Esophagus muscularis mucosa (tissue), 4 donors: ENCODE results near the gene OR11A1. TPM values are rescaled to one million over a fixed set of nuclear protein-coding genes. Genes with fewer than 3 reads are reported as not detected.

Source experiments
- total RNA-seq, 4 donors: library from RNA; depleted of rRNA; stranded (reverse); fragments of >200 nt; gene quantifications; one replicate each; pipeline versions ENCODE4 v1.1.0 to v1.2.1, GENCODE V29; 2016

Gene OR11A1
- total RNA-seq, 4 donors from 2014 or later: not detected

Other genes with a start within 250 kb of the OR11A1 start
- not detected for gene OR14J1, start 155.4 kb downstream of the OR11A1 start, total RNA-seq
- not detected for gene OR5V1, start 88.2 kb downstream of the OR11A1 start, total RNA-seq
- not detected for gene OR12D3, start 81.8 kb downstream of the OR11A1 start, total RNA-seq
- not detected for gene OR12D2, start 61.4 kb downstream of the OR11A1 start, total RNA-seq
- not detected for gene OR12D1, start 42.1 kb downstream of the OR11A1 start, total RNA-seq
- gene OR10C1, start 17.8 kb downstream of the OR11A1 start, total RNA-seq: not detected
- gene OR2H1, start 84 bp upstream of the OR11A1 start, total RNA-seq: not detected
- gene MAS1L, start 30.9 kb upstream of the OR11A1 start, total RNA-seq: under 1 TPM in 1 of 4 donors, not detected in 3; 0.33 TPM
- gene UBD, start 102.7 kb upstream of the OR11A1 start, total RNA-seq: under 1 TPM in 1 of 4 donors, not detected in 3; 0.50 TPM
- not detected for gene OR2H2, start 128.1 kb upstream of the OR11A1 start, total RNA-seq
- 10 to 100 TPM; 30.6 to 47.8 (median 40.6) TPM for gene GABBR1, start 176.1 kb upstream of the OR11A1 start, total RNA-seq
- gene MOG, start 200.0 kb upstream of the OR11A1 start, total RNA-seq: not detected
- gene ZFP57, start 224.1 kb upstream of the OR11A1 start, total RNA-seq: 1 to 10 TPM in 2 of 4 donors, under 1 TPM in 1, not detected in 1; 0.23 to 6.2 (median 1.2) TPM